GM19351 (cell line): ENCODE data around the gene IHH.

Source experiments
- ATAC-seq: cut with Tn5 transposase; IDR thresholded peaks from one replicate; pipeline ENCODE4 v1.9.1; 2021; ENCODE audit warnings: mild to moderate bottlenecking, moderate library complexity; ENCODE audit not compliant: unreplicated experiment

The IHH gene

DNA sequence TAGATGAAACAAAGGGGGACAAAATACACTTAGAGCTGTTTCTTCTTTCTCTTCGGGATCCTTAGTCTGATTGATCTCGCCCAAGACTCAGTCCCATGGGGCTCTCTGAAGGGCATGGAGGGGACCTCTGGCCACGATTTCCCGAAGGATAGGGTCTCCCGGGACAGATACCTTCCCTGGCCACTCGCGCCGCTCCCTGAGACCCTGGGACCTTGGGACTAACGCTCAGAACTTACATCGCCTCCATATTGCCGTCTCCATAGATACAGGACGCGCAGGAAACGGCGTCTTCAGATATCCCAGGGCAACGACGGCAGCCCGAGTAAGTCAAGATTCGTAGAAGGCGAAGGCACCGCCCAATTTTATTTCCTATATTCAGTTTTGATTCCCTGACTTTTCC lies 19.5 kb downstream of the IHH start, which contains the start of gene CFAP65:
Gene CFAP65, minus strand, starts transcription at position 265 of the 400 bp plus-strand sequence. CDS start 2,468 bp downstream, outside the sequence.
- no peak for ATAC-seq

DNA sequence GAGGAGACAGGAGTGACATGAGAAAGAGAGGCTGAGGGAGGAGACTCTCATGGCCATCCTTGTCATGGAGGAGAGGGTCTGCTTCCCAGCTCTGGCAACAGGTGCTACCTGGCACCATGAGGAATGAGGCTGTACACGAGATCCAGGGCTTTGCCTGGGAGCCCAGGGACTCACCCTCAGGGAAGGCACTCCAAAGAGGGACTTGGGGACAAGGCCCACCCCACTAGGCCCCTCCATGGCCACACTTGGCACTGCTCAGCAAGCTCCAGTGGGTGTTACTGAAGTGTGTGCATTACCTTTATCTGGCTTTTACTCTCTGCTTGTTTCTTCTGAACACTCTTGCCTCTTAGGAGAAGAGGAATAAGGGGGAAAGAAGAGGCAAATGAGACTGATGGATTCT lies 22.1 kb downstream of the IHH start:
- no peak for ATAC-seq

DNA sequence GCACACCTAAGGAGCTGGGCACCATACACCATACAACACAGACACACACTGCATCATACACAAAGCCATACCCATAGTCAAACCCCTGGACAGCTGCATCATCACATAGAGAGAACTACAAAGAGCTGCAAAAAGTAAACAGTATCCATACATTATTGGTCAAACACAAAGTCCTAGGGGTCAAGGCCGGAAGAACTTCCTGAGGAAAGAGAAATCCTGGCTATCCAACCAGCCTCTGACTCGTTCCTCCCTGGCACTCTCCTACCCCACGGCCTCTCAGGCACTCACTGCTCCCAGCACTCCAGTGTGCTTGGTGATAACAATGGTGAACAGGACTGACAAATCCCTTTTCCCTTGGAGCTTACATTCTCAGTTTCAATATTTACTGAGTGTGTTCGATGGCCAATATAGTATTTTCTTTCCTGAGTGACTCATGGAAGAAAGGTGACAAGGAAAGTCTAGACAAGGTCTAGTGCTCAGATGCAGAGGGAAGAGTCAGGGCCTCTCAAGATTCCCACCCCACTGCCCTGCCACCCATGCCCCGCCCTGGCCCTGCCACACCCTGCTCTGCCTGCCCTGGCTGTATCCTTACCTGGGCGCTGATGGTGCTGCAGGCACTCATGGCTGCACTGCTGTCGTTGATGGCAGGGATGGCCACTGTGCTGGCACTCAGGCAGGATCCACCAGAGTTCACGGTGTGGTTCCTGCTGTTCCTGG lies 22.8 kb downstream of the IHH start:
- ATAC-seq: no peak

DNA sequence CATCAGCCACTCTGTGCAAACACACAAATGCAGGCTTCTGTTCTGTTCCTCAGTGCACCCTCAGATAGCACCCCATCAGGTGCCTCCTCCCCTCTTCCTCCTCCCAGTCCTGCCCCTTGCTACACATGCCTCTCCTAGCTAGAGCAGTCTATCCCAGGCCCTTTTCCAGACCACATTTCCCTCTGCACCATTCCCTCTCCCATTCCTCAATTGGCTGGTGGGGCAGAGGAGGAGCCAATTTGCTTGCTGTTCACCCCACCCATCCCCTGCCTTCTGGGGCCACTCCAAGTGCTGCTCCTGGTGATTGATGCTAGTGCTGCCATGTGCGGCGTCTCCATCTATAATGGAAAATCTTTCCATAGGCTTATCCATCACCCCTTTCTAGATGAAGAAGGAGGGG lies 24.8 kb downstream of the IHH start:
- ATAC-seq: no peak

DNA sequence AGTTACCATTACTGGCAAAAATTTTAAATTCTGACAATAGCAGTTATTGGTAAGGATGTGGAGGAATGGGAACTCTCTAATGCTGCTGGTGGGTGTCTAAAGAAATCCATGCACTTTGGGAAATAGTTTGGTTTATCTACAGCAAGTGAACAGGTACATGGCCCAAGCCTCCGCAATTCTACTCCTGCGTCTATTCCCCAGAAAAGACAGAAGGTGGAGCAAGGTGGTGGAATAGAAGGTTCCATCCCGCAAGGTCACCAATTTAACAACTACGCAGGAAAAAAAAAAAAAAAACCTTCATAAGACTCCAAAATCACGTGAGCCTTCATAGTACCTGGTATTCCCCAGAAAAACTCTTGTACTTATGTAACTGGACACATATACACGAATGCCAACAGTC lies 25.9 kb downstream of the IHH start:
- ATAC-seq: no peak

DNA sequence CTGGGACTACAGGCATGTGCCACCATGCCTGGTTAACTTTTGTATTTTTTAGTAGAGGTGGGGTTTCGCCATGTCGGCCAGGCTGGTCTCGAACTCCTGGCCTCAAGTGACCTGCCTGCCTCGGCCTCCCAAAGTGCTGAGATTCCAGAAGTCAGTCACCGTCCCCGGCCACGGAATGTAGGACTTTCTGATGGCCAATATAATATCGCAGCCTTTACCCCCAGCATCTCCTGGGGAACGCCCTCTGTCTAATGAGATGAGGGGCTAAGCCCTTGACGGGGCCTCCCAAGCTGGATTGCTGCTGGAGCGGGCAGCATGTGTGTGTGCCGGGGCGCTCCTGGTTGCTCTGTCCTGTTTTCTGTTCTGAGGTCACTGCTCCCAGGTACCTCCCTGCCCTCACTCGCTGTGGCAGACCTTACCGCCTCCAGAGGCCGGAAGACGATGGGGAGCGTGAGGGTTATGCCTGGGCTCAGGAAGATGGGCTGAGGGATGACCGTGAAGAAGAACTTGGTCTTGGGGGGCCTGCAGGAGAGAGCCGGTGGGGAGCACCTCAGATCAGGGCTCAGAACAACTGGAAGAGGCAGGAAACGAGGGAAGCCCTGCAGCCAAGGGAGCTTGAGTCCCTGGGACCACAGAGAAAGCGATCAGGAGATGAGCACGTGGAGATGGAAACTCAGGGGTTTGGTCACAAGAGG lies 28.5 kb downstream of the IHH start:
- no peak for ATAC-seq

DNA sequence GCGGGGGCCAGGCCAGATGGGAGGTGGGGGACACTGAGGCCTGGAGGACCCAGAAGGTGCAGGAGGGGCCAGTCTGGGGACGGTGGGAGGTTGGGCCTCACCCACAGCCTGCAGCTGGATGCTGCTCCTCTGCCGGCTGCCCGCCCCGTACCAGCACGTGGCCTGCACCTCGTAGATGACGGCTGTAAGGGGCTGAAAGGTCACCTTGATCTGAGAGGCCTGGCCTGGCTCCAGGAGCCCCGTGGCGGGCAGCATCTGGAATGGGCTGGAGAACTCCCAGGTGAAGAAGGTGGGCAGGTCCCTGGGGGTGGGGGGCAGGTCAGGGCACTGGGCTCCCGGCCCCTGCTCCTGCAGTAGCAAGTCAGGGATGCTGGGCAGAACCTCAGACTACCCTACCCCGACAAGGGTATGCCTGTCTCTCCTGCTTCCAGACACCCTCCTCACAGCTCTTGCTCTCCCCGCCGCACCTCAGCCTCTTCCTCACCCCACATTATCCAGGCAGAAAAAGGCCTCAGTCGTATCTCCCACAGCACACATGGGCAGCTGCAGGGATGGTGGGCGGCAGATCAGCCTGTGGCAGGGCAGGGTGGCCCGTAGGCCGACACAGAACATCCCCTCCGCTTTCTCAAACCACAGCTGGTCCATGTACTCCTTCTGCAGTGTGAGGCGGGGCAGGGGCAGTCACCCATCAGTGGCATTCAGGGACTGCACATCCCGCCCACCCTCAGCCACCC lies 29.5 kb downstream of the IHH start:
- no peak for ATAC-seq

DNA sequence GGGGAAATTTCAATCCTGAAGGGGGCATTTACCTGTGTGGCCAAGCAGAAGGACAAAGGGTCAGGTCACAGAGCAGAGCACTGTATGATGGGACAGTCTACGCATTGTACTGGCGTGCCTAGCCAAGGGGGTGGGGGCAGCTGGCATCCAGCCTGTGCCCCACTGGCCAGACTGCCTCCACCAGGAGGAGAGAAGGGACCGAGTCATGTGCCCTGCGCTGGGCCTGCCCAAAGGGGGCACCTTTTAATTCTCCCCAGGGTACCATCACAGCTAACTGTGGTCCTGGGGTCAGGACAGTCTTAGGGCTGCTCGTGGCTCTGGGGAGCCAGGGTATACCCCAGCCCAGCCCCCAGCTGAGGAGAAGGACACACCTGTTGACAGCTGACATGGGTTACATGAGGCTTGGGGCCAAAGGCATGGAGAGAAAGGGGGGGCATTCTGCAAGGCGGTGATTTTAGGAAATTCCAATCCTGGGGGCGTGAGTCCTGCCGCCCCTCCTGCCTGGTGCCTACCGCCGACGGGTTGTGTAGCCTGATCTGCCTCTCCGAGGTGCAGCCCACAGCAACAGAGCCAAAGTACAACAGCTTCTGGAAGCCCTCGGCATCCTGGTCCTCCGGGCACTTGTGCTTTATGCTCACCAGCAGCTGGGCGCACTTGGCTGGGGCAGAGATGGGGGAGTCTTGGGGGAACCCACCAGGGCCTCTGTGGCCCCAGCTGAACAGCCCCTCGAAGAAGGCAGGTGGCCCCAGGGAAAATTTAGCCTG lies 30.4 kb downstream of the IHH start:
- no peak for ATAC-seq

DNA sequence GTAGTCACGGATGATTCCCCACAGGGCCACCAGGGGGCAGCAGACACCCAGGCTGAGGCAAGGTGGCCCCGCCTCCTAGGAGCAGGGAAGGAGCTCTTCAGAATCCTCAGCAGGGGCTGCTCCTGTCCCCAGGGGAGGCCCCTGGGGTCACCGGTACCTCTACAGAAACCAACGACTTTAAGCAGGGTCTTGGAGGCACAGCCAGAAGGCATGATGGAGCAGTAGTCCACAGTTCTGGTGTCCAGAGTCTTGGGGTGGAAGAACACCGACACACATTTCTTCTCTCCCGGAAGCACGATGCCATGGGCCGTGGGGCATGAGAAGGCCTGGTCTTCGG lies 30.9 kb downstream of the IHH start:
- ATAC-seq: peak; percentile 67

DNA sequence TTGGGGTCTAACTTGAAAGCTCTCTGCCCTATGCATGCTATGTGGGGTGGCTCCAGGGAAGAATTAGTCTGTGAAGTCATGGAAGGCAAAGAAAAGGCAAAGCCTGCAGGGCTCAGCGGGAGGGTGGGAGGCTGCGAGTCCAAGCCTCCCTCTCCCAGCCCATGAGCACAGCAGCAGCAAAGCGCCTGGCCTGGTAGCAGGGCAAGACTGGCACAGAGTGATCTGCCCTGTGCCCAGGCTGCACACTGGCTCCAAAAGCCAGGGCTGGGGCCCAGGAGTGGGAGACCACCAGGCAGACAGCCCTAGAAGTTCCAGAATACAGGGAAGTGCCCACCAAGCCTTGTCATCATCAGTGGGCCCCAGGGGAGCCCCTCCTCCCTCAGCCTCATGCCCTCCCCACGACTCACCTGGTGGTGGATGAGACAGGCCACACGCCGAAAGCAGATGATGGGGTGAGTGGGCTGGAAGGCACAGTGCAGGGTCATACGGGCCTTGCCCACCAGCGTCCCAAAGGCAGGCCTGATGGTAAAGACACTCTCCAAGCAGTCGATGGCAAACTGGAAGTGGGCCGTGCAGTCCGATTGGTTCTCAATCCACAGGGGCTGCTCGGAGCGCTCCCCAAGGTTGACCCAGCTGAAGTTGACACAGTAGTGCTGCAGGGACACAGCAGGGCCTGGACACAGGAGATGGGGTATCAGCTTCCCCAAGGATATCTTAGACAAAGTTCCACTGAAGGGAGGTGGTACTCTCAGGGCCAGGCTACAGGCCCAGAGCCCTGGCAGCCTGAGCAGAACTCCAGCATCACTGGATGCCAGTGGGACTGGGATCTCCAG lies 31.5 kb downstream of the IHH start:
- ATAC-seq: no peak

DNA sequence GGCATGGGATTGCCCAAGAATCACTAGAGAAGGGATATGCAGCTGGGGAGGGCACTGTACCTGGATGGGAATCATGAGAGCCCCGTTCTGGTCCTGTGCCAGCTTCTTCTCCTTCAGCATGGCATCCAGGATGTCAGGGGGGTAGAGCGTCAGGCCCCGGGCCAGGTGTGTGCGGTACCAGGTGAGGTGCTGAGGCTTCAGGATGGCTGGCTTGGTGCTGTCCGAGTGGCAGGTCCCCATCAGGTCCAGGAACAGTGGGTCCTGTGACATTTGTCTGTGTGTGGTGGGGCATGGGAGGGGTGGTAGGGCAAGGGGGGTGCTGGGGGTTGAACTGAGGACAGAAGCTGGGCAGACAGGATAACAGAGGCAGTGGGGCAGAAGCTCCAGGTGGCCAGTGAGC lies 32.6 kb downstream of the IHH start:
- no peak for ATAC-seq

DNA sequence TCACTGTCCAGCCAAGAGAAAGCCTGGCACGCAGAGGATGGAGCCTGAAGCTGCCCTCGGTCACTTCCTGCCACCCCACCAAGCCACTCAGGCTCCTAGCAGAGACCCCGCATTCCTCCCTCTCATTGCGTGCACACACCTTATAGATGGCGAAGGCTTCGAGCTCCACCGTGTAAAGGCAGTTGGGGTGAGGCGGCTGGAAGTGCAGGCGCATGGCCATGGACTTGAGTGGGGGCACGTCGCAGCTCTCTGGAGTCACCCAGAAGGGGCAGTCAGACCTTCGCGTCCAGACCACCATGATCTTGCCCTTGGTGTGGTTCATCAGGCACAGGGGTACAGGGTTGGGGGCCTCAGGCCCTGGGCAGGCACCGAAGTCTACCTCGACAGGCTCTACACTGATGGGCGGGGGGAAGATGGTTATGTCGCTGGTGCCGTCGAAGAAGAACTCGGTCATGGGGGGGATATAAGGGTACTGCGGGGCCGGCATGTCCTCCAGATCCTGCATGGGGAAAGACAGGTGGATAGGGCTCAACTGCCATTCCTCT lies 33.1 kb downstream of the IHH start:
- no peak for ATAC-seq

DNA sequence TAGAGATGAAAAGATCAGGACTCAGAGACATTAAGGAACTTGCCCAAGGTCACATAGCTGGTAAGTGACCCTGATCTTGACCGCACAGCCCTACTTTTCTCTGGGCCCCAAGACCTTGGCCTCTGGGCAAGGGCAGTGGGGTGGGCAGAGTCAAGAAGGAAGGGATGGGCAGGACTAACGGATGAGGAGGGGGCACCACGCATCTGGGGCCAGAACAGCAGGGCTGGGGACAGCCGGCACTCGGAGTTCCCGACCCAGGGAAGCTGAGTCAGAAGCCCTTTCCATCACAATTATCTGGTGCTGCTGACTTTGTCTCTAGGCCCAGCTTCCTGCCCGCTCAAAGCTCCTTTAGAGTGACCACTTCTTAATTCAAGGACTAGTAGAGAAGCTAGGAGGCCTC lies 33.8 kb downstream of the IHH start:
- ATAC-seq: no peak

DNA sequence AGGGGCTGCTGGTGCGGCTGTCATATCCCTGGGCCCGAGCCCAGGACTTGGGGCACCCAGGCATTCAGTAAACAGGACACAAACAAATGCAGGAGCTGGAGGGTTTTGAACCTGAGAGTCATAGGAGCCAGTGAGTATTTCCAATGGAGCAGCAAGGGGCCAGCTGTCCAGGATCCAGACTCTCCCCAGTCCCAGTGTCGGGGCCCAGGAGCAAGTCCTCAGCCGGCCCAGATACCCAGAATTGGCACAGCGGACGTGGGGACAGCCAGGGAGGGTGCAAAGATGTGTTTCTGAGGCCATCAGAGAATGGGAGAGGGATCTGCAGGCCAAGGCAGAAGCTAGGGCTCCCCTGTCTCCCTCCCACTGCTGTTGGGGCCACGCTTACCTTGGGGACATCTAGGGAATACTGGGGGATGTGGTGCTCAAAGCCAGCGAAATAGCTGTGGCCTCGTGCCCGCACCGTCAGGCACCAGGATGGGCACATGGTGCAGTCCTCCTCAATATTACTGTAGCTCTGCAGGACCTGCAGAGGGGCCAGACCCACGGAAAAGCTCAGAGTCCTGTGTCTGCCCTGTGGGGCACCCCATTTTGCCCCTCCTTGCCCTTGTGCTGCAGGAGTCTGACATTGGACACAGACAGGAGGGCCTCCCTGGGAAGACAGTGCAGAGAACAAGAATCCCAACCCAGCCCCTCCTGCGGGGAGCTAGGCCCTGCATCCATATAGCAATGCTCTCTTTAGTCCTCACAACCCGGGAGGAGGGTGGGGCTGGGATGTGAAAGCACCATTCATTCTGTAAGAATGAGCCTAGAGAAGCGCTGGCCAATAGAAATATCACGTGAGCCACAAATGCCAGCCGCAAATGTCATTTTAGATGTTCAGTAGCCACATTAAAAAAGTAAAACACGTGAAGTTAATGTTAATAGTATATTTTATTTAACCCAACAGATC lies 34.8 kb downstream of the IHH start:
- no peak for ATAC-seq

DNA sequence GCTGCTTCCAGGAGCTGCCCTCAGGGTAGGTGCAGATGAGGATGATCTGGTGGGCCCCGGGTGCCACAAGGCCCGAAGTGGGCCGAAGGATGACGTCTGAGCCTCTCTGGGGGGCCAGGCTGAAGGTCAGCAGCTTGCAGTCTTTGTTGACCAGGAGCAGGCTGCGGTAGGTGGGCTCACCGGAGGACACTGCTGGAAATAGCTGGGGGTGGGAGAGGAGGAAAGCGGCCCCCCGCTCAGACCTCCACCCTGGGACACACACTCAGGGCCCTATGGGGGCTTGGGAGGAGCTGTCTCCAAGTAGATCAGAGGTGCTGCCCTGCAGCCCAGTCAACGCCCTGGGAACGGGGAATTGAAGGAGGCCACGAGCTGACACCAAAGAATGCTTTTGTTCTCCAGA lies 36.7 kb downstream of the IHH start:
- no peak for ATAC-seq

DNA sequence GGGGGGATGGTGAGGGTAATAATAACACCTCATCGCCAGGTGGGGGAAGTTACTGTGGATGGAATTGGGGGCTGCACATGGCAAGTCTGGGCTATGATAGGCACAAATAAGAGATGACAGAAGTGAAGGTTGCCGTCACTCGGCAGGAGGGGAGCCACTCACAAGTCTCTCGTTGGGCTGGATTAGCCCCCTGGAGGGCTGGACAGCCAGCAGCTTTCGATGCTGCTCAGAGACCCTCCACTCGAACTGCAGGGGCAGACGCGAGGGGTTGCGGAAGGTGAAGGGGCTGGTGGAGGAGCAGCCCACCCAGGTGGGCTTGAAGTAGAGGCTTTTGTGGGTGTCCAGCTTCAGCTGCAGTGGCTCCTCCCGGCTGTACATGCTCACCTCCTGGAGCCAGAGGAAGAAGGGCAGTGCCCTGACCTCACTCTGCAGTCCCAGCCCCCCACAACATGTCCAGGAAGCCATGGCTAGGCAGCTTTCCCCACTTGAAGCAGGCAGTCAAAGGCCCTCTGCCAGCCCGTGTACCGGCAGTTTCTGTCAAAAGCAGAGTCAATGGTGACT lies 37.6 kb downstream of the IHH start:
- no peak for ATAC-seq

DNA sequence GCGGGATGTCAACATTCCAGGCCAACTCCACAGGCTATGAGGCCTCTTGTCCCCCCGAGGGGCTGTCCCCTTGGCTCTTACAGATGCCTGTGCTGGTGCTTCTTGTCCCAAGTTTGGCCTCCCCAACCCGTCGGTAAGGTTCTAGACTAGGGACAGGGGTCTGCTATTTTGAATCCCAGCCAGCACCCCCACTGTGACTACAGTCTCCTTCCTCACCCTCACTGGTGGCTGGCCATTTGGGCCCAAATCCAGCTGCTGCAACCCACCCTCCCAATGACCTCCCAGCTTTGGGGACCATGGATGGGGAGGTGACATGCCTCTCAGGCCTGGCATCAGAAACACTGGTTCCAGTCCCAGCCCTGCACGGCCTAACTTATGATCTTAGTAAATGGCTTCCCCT lies 38.1 kb downstream of the IHH start:
- ATAC-seq: no peak

DNA sequence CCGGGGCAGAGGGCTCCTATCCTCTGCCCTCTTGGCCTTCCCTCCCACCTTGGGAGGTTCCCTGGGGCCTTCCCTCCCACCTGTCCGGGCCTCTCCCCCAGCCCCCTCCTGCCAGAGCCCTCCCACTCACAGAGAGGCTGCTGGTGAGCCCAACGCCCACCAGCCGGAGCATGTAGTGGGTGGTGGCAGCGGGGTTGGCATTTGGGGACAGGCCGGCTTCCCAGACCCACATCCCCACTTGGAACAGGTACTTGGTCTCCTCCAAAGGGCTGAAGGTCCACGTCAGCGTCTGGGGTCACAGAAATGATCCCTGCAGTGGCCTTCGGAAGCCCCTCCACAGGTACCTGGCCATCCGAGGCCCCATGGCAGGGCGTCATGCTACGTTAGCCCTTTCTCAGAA lies 38.7 kb downstream of the IHH start:
- ATAC-seq: no peak

DNA sequence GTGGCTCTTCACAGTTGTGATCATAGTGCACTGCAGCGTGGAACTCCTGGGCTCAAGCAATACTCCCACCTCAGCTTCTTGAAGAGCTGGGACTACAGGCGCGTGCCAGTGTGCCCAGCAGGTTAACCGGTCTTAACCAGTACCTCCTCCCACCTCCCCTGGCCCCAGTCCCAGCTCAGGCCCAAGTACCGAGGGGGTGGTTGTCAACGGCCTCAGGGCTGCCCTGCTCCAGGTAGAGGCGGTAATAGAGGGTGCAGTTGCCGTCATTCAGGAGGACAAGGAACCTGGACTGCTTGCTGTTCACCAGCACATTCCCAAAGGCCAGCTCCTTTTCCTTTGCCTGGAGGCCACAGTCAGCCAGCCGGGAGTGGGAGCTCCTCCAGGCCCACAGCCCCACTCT lies 39.1 kb downstream of the IHH start:
- no peak for ATAC-seq
